H1 (cell line): Measurements from ENCODE around the gene RFXANK. TPM values are rescaled to one million over a fixed set of nuclear protein-coding genes. Genes with fewer than 3 reads are reported as not detected.

ENCODE experiments used
- CTCF ChIA-PET: fragments of 300-600 bp; sonication (Branson Sonifier 250); formaldehyde crosslinking; loops from one replicate; lab custom pipeline; 2021; ENCODE audit not compliant: partially characterized antibody; lab: Charles Lee
- POLR2A ChIA-PET: fragments of 300-600 bp; sonication (Branson Sonifier 250); formaldehyde crosslinking; loops from one replicate; lab custom pipeline; 2021; ENCODE audit warnings: inconsistent platforms; ENCODE audit not compliant: partially characterized antibody; lab: Charles Lee
- DNase-seq, 2 experiments: peaks; one replicate each; pipeline versions ENCODE4 v3.0.0 to v3.0.0-alpha.2; 2010 to 2022; ENCODE audit warnings: low spot score in 2 of 2, low read depth in 1 of 2, mixed read lengths in 1 of 2
- FAIRE-seq: peaks from 2 replicates; lab custom pipeline; 2011; peaks lifted over from hg19 to GRCh38; lab: Jason Lieb, UNC
- H2AFZ ChIP-seq: 2 replicates; pipeline ENCODE4 v1.8.1; 2012; ENCODE audit warnings: low read length, inconsistent platforms
- H2AK5ac ChIP-seq: 2 replicates; pipeline ENCODE4 v1.6.1; 2013; ENCODE audit warnings: low read depth, low read length
- H2BK120ac ChIP-seq: replicated peaks from 2 replicates; pipeline ENCODE3; 2013; ENCODE audit warnings: low read depth, low read length, inconsistent platforms
- H2BK12ac ChIP-seq: 2 replicates; pipeline ENCODE4 v1.6.1; 2013; ENCODE audit warnings: low read depth, low read length
- H2BK15ac ChIP-seq: 2 replicates; pipeline ENCODE4 v1.6.1; 2013; ENCODE audit warnings: low read length
- H2BK20ac ChIP-seq: 2 replicates; pipeline ENCODE4 v1.6.1; 2013; ENCODE audit warnings: low read length
- H2BK5ac ChIP-seq: 2 replicates; pipeline ENCODE4 v1.6.1; 2013; ENCODE audit warnings: low read depth, low read length
- H3K14ac ChIP-seq: 2 replicates; pipeline ENCODE4 v1.6.1; 2013; ENCODE audit warnings: inconsistent platforms; ENCODE audit not compliant: insufficient read length
- H3K18ac ChIP-seq: 2 replicates; pipeline ENCODE4 v1.6.1; 2013; ENCODE audit warnings: low read length; ENCODE audit errors: extremely low read depth
- H3K23ac ChIP-seq: 2 replicates; pipeline ENCODE4 v1.6.1; 2013; ENCODE audit warnings: inconsistent platforms; ENCODE audit not compliant: insufficient read length
- H3K23me2 ChIP-seq: 2 replicates; pipeline ENCODE4 v1.6.1; 2013; ENCODE audit warnings: low read depth, low read length
- H3K27ac ChIP-seq: 2 replicates; pipeline ENCODE4 v1.6.1; 2011; ENCODE audit warnings: low read depth, low read length, inconsistent platforms
- H3K27me3 ChIP-seq, 4 experiments: replicated peaks in 1 of 4; 1 replicate in 1 of 4; 2 replicates in 3 of 4; pipeline versions ENCODE4 v1.6.1 to v1.8.1; 2011 to 2013; ENCODE audit warnings: low read length in 3 of 4, mild to moderate bottlenecking in 3 of 4, inconsistent platforms in 2 of 4, mixed read lengths in 2 of 4, moderate library complexity in 1 of 4; ENCODE audit not compliant: control insufficient read depth in 3 of 4, insufficient read depth in 3 of 4; ENCODE audit errors: extremely low read depth in 1 of 4
- H3K36me3 ChIP-seq, 4 experiments: 2 replicates each; pipeline versions ENCODE4 v1.6.1 to v1.8.1; 2011 to 2013; ENCODE audit warnings: mild to moderate bottlenecking in 4 of 4, low read length in 3 of 4, moderate library complexity in 2 of 4, control low read depth in 1 of 4, inconsistent platforms in 1 of 4; ENCODE audit not compliant: insufficient read depth in 4 of 4, control insufficient read depth in 2 of 4
- H3K4ac ChIP-seq: replicated peaks from 2 replicates; pipeline ENCODE3; 2013; ENCODE audit warnings: low read length, low read depth, mixed read lengths, inconsistent platforms; ENCODE audit not compliant: insufficient read length
- H3K4me1 ChIP-seq, 4 experiments: replicated peaks in 1 of 4; 1 replicate in 1 of 4; 2 replicates in 3 of 4; pipeline versions ENCODE4 v1.6.1 to v1.8.1; 2011 to 2013; ENCODE audit warnings: low read length in 3 of 4, inconsistent platforms in 2 of 4, mixed read lengths in 1 of 4; ENCODE audit not compliant: insufficient read depth in 4 of 4, control insufficient read depth in 3 of 4
- H3K4me2 ChIP-seq, 2 experiments: 2 replicates each; pipeline versions ENCODE4 v1.6.1 to v1.8.1; 2011 to 2013; ENCODE audit warnings: low read depth in 2 of 2, low read length in 2 of 2, control low read depth in 1 of 2, inconsistent platforms in 1 of 2, mild to moderate bottlenecking in 1 of 2; ENCODE audit not compliant: insufficient read depth in 1 of 2
- H3K4me3 ChIP-seq, 4 experiments: fragments of 200-600, 300-600 bp in 1 of 4; sonication (generic), shearing (Covaris generic), sonication (Bioruptor Twin) in 1 of 4; 2 replicates each; pipeline versions ENCODE4 v1.5.1 to v1.8.1; 2011 to 2016; ENCODE audit warnings: low read length in 4 of 4, low read depth in 3 of 4, control low read depth in 2 of 4, inconsistent platforms in 2 of 4, mild to moderate bottlenecking in 2 of 4, mixed read lengths in 1 of 4, moderate library complexity in 1 of 4; ENCODE audit not compliant: insufficient read depth in 2 of 4; ENCODE audit errors: extremely low read depth in 1 of 4
- H3K56ac ChIP-seq: replicated peaks from 2 replicates; pipeline ENCODE3; 2013; ENCODE audit warnings: low read depth, mild to moderate bottlenecking, mixed read lengths, low read length, inconsistent platforms; ENCODE audit not compliant: insufficient read length
- H3K79me1 ChIP-seq: 2 replicates; pipeline ENCODE4 v1.6.1; 2013; ENCODE audit warnings: low read depth, low read length, control low read depth
- H3K79me2 ChIP-seq, 2 experiments: 2 replicates each; pipeline versions ENCODE4 v1.6.1 to v1.8.1; 2012 to 2013; ENCODE audit warnings: low read length in 2 of 2, mild to moderate bottlenecking in 2 of 2, inconsistent platforms in 1 of 2; ENCODE audit not compliant: insufficient read depth in 2 of 2, control insufficient read depth in 1 of 2
- H3K9ac ChIP-seq, 4 experiments: replicated peaks in 1 of 4; 1 replicate in 1 of 4; 2 replicates in 3 of 4; pipeline versions ENCODE4 v1.6.1 to v1.8.1; 2011 to 2013; ENCODE audit warnings: low read depth in 3 of 4, low read length in 3 of 4, control low read depth in 2 of 4, mild to moderate bottlenecking in 2 of 4, moderate library complexity in 2 of 4, inconsistent platforms in 1 of 4; ENCODE audit errors: extremely low read depth in 1 of 4
- H3K9me3 ChIP-seq, 2 experiments: 2 replicates each; pipeline versions ENCODE4 v1.6.1 to v1.8.1; 2012 to 2013; ENCODE audit warnings: mild to moderate bottlenecking in 2 of 2, moderate library complexity in 2 of 2, control low read depth in 1 of 2, inconsistent platforms in 1 of 2, low read depth in 1 of 2, low read length in 1 of 2, mixed read lengths in 1 of 2; ENCODE audit not compliant: insufficient read depth in 2 of 2
- H4K20me1 ChIP-seq, 2 experiments: replicated peaks in 1 of 2; 2 replicates each; pipeline versions ENCODE3 to v1.8.1; 2011 to 2013; ENCODE audit warnings: inconsistent platforms in 2 of 2, low read length in 2 of 2, mild to moderate bottlenecking in 1 of 2; ENCODE audit not compliant: insufficient read depth in 2 of 2, control insufficient read depth in 1 of 2
- H4K5ac ChIP-seq: 2 replicates; pipeline ENCODE4 v1.6.1; 2013; ENCODE audit warnings: low read length, low read depth, mixed read lengths, inconsistent platforms; ENCODE audit not compliant: insufficient read length
- H4K8ac ChIP-seq: 2 replicates; pipeline ENCODE4 v1.8.0; 2013; ENCODE audit warnings: mild to moderate bottlenecking, moderate library complexity, low read length, inconsistent platforms; ENCODE audit not compliant: insufficient read depth; ENCODE audit errors: extremely low read depth
- H4K91ac ChIP-seq: replicated peaks from 2 replicates; pipeline ENCODE3; 2013; ENCODE audit warnings: low read length, mixed read lengths, inconsistent platforms; ENCODE audit not compliant: insufficient read length
- EGR1 ChIP-seq: IDR thresholded peaks from 2 replicates; pipeline ENCODE4 v1.6.1; 2011; ENCODE audit warnings: low read depth, low read length, borderline replicate concordance
- JUN ChIP-seq: IDR thresholded peaks from 2 replicates; pipeline ENCODE4 v1.6.1; 2011; ENCODE audit warnings: low read depth, mild to moderate bottlenecking, improper control_type of control experiment, low read length
- KDM4A ChIP-seq: IDR thresholded peaks from one replicate; pipeline ENCODE4 v1.7.1; 2012; ENCODE audit warnings: low read depth, mild to moderate bottlenecking, moderate library complexity, low read length, inconsistent platforms; ENCODE audit not compliant: severe bottlenecking
- KDM5A ChIP-seq: fragments of 200-600 bp; IDR thresholded peaks from 2 replicates; pipeline ENCODE4 v1.7.1; 2012; ENCODE audit warnings: mild to moderate bottlenecking, low read length, inconsistent platforms, mixed read lengths
- POU5F1 ChIP-seq: IDR thresholded peaks from 2 replicates; pipeline ENCODE4 v1.6.1; 2011; ENCODE audit warnings: low read depth, mild to moderate bottlenecking, low read length, moderate library complexity
- USF2 ChIP-seq: IDR thresholded peaks from 2 replicates; pipeline ENCODE4 v1.6.1; 2011; ENCODE audit warnings: low read length, improper control_type of control experiment
- ZNF274 ChIP-seq: IDR thresholded peaks from 2 replicates; pipeline ENCODE4 v1.7.0; 2012; ENCODE audit warnings: low read length, borderline replicate concordance; ENCODE audit errors: extremely low read depth
- whole genome bisulfite sequencing, 2 experiments: shearing (Covaris generic) in 1 of 2; methylation state at CpG; one replicate each; pipeline versions ENCODE4 v1.1.6 to v1.1.7; 2013 to 2015; ENCODE audit warnings: low lambda C conversion rate in 2 of 2, mixed read lengths in 2 of 2, inconsistent platforms in 1 of 2, low coverage in 1 of 2, missing lambda C conversion rate in 1 of 2; ENCODE audit not compliant: insufficient replicate concordance in 2 of 2, insufficient coverage in 1 of 2, insufficient read length in 1 of 2; ENCODE audit errors: extremely low coverage in 1 of 2, missing lambda C conversion rate in 1 of 2; 5-methylcytosine and 5-hydroxymethylcytosine counted together
- polyA plus RNA-seq, 7 experiments: library from polyadenylated mRNA; depleted of rRNA in 3 of 7; stranded (reverse) in 5 of 7; unstranded in 2 of 7; fragments of >200 nt in 5 of 7; fragments of 200-250 nt in 2 of 7; gene quantifications; 1 replicate in 5 of 7; 2 replicates in 1 of 7; 4 replicates in 1 of 7; pipeline versions ENCODE4 v1.2.1 to v1.2.3, GENCODE V29; 2011 to 2013; ENCODE audit warnings: missing spikeins in 2 of 7, mixed read lengths in 2 of 7
- total RNA-seq: library from RNA; stranded (reverse); fragmentation: NEBNext Ultra II Directional; extraction: Animal tissue kit (Norgen Biotek cat#: 25700); gene quantifications from 2 replicates; pipeline ENCODE4 v1.2.1, GENCODE V29; 2021

Gene RFXANK
- total and polyA plus RNA-seq, 2 of the 8 experiments (the other 6 are each of a cell fraction or from before 2014, with no cell fraction given), result 72.9 to 87.5 TPM

DNA sequence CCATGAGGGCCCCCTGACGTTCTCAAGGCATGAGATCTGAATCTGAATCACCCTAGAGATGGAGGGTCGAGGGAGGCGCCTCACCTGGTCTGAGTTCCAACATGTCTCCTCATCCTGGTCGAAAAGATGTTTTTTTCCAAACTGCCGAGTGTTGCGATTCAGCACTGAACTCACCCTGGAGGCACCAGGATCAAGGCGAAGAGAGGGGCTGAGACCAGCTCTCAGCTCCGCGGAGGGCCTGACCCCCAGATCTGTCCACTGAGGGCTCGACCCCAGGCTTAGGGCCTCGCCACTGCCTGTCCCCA is 10.6 kb downstream of the RFXANK start:
- H3K27ac ChIP-seq, result no peak overlapping the region
- TF ChIP-seq KDM4A (peak; percentile 11), EGR1 (no peak), USF2 (no peak), ZNF274 (no peak), JUN (no peak), POU5F1 (no peak), KDM5A (no peak)
- ChIA-PET POLR2A (interaction anchor here (1.2 to 5.9 kb wide), 4 partner anchors 9 to 58 kb away, joined by 3 to 45 read pairs (median 20); partner anchors contain the start of genes BORCS8, NCAN and RFXANK), CTCF (interaction anchor here (0.6 to 1.4 kb wide), 13 partner anchors 9 to 197 kb away, joined by 3 to 4 read pairs (median 3); partner anchors contain the start of gene TM6SF2)
- peaks cover 0 to 10% (median 5%) of the 10 kb centered on the region in 4 experiments; a peak in 4 of 8 replicates for H3K36me3 ChIP-seq
- H2BK15ac ChIP-seq, result no peak overlapping the region
- peaks cover 0 to 6% (median 0%) of the 10 kb centered on the region in 4 experiments; a peak in 2 of 7 replicates for H3K4me1 ChIP-seq
- H3K9me3 ChIP-seq, result no peaks in the 10 kb centered on the region
- 0 out of 2 replicates have a peak overlapping the region, but pooled peaks have one; percentile 21 for H2BK20ac ChIP-seq
- no peak overlapping the region for H2AK5ac ChIP-seq
- H3K4ac ChIP-seq, result no peak overlapping the region
- no peak overlapping the region for H3K23ac ChIP-seq
- no peak overlapping the region for H3K56ac ChIP-seq
- H3K18ac ChIP-seq, result no peak overlapping the region
- H3K14ac ChIP-seq, result no peak overlapping the region
- H3K23me2 ChIP-seq, result peaks cover 11% of the 10 kb centered on the region
- no peak overlapping the region for H2BK12ac ChIP-seq
- H3K4me2 ChIP-seq, result peak overlapping the region; percentile 76 to 88
- peaks cover 2 to 10% of the 10 kb centered on the region in 2 experiments for H4K20me1 ChIP-seq
- peak overlapping the region; percentile 10; the same call in 1 of the 2 replicates for H2BK5ac ChIP-seq
- H4K8ac ChIP-seq, result 0 out of 2 replicates have a peak overlapping the region, but pooled peaks have one; percentile 75
- no peak overlapping the region for H2AFZ ChIP-seq
- no peaks in the 10 kb centered on the region for H3K79me2 ChIP-seq
- FAIRE-seq (no peak), DNase-seq (no peak)
- peak overlapping the region; percentile 78 to 92 (median 88) for H3K4me3 ChIP-seq
- no peak overlapping the region for H4K5ac ChIP-seq
- H3K27me3 ChIP-seq, result peaks cover 0 to 34% (median 32%) of the 10 kb centered on the region in 4 experiments; a peak in 6 of 7 replicates
- WGBS, 2 experiments, result 34% methylated on average over 11 of the region's 11 CpGs; no CpG with 5 or more reads in 1 of the 2 experiments
- H2BK120ac ChIP-seq, result no peak overlapping the region
- H3K9ac ChIP-seq, result peak overlapping the region; percentile 60 to 86 (median 72)
- H4K91ac ChIP-seq, result peak overlapping the region; percentile 15
- no peaks in the 10 kb centered on the region; the same call in 1 of the 2 replicates for H3K79me1 ChIP-seq
